HEK293 (cell line): Measurements from ENCODE around the gene AKT1.
A peak's percentile ranks its signal among the peaks of the same experiment; 100 is the strongest.

ENCODE experiments used
- HOXC10 ChIP-seq: sonication (generic); formaldehyde crosslinking; IDR thresholded peaks from 2 replicates; pipeline ENCODE4 v1.8.1; 2023; ENCODE audit warnings: mild to moderate bottlenecking, missing genetic modification reagents
- HOXD13 ChIP-seq: sonication (generic); formaldehyde crosslinking; IDR thresholded peaks from 2 replicates; pipeline ENCODE4 v1.8.0; 2022; ENCODE audit warnings: missing genetic modification reagents, borderline replicate concordance
- KLF17 ChIP-seq: fragments of 450-650 bp; formaldehyde crosslinking; IDR thresholded peaks from 2 replicates; pipeline ENCODE4 v1.5.1; 2016; ENCODE audit warnings: missing biosample characterization, missing genetic modification characterization
- MYNN ChIP-seq: fragments of 450-650 bp; formaldehyde crosslinking; IDR thresholded peaks from 2 replicates; pipeline ENCODE4 v1.5.1; 2016; ENCODE audit warnings: missing biosample characterization, missing genetic modification characterization, borderline replicate concordance
- SCRT1 ChIP-seq: fragments of 450-650 bp; formaldehyde crosslinking; IDR thresholded peaks from 2 replicates; pipeline ENCODE4 v1.5.1; 2016; ENCODE audit warnings: missing biosample characterization, missing genetic modification characterization, borderline replicate concordance
- TCF7L2 ChIP-seq: IDR thresholded peaks from 2 replicates; pipeline ENCODE4 v1.6.1; 2011; ENCODE audit warnings: low read depth, mild to moderate bottlenecking, inconsistent platforms, low read length, moderate library complexity, borderline replicate concordance
- TRIM28 ChIP-seq: IDR thresholded peaks from 2 replicates; pipeline ENCODE4 v1.6.1; 2011; ENCODE audit warnings: low read length, control low read depth, borderline replicate concordance
- WT1 ChIP-seq: fragments of 450-650 bp; formaldehyde crosslinking; IDR thresholded peaks from 2 replicates; pipeline ENCODE4 v1.5.1; 2016; ENCODE audit warnings: missing biosample characterization, missing genetic modification characterization
- ZBTB1 ChIP-seq: fragments of 450-650 bp; formaldehyde crosslinking; IDR thresholded peaks from 2 replicates; pipeline ENCODE4 v1.5.1; 2016; ENCODE audit warnings: missing biosample characterization, missing genetic modification characterization
- ZBTB21 ChIP-seq: fragments of 450-650 bp; formaldehyde crosslinking; IDR thresholded peaks from 2 replicates; pipeline ENCODE4 v1.5.1; 2017; ENCODE audit warnings: missing biosample characterization, missing genetic modification characterization
- ZBTB6 ChIP-seq: fragments of 450-650 bp; formaldehyde crosslinking; IDR thresholded peaks from 2 replicates; pipeline ENCODE4 v1.5.1; 2017; ENCODE audit warnings: missing biosample characterization, missing genetic modification characterization
- ZBTB8A ChIP-seq: fragments of 450-650 bp; formaldehyde crosslinking; IDR thresholded peaks from 2 replicates; pipeline ENCODE4 v1.5.1; 2016; ENCODE audit warnings: missing biosample characterization, missing genetic modification characterization
- ZFP41 ChIP-seq: fragments of 450-650 bp; formaldehyde crosslinking; IDR thresholded peaks from 2 replicates; pipeline ENCODE4 v1.5.1; 2016; ENCODE audit warnings: missing biosample characterization, missing genetic modification characterization, borderline replicate concordance
- ZNF112 ChIP-seq: fragments of 450-650 bp; formaldehyde crosslinking; IDR thresholded peaks from 2 replicates; pipeline ENCODE4 v1.5.0; 2017; ENCODE audit warnings: missing biosample characterization, missing genetic modification characterization
- ZNF133 ChIP-seq: fragments of 450-650 bp; formaldehyde crosslinking; IDR thresholded peaks from 2 replicates; pipeline ENCODE4 v1.5.1; 2016; ENCODE audit warnings: missing biosample characterization, missing genetic modification characterization
- ZNF138 ChIP-seq: fragments of 450-650 bp; formaldehyde crosslinking; IDR thresholded peaks from 2 replicates; pipeline ENCODE4 v1.5.1; 2016; ENCODE audit warnings: missing biosample characterization, missing genetic modification characterization, borderline replicate concordance
- ZNF155 ChIP-seq: fragments of 450-650 bp; formaldehyde crosslinking; IDR thresholded peaks from 2 replicates; pipeline ENCODE4 v1.5.1; 2016; ENCODE audit warnings: missing biosample characterization, missing genetic modification characterization
- ZNF169 ChIP-seq: fragments of 450-650 bp; formaldehyde crosslinking; IDR thresholded peaks from 2 replicates; pipeline ENCODE4 v1.5.1; 2016; ENCODE audit warnings: missing biosample characterization, missing genetic modification characterization
- ZNF174 ChIP-seq: fragments of 450-650 bp; formaldehyde crosslinking; IDR thresholded peaks from 2 replicates; pipeline ENCODE4 v1.5.0; 2017; ENCODE audit warnings: missing biosample characterization, mild to moderate bottlenecking, missing genetic modification characterization
- ZNF18 ChIP-seq: fragments of 450-650 bp; formaldehyde crosslinking; IDR thresholded peaks from 2 replicates; pipeline ENCODE4 v1.5.1; 2016; ENCODE audit warnings: missing biosample characterization, missing genetic modification characterization
- ZNF23 ChIP-seq: fragments of 450-650 bp; formaldehyde crosslinking; IDR thresholded peaks from 2 replicates; pipeline ENCODE4 v1.5.1; 2016; ENCODE audit warnings: missing biosample characterization, missing genetic modification characterization, borderline replicate concordance
- ZNF24 ChIP-seq: fragments of 450-650 bp; formaldehyde crosslinking; IDR thresholded peaks from 2 replicates; pipeline ENCODE4 v1.5.1; 2016; ENCODE audit warnings: missing biosample characterization, missing genetic modification characterization
- ZNF292 ChIP-seq: fragments of 450-650 bp; formaldehyde crosslinking; IDR thresholded peaks from 2 replicates; pipeline ENCODE4 v1.5.1; 2016; ENCODE audit warnings: low read depth, missing biosample characterization, missing genetic modification characterization, borderline replicate concordance
- ZNF324 ChIP-seq: fragments of 450-650 bp; formaldehyde crosslinking; IDR thresholded peaks from 2 replicates; pipeline ENCODE4 v1.5.1; 2016; ENCODE audit warnings: missing biosample characterization, missing genetic modification characterization
- ZNF350 ChIP-seq: fragments of 450-650 bp; formaldehyde crosslinking; IDR thresholded peaks from 2 replicates; pipeline ENCODE4 v1.5.0; 2017; ENCODE audit warnings: missing biosample characterization, mild to moderate bottlenecking, missing genetic modification characterization
- ZNF521 ChIP-seq: fragments of 450-650 bp; formaldehyde crosslinking; IDR thresholded peaks from 2 replicates; pipeline ENCODE4 v1.5.1; 2017; ENCODE audit warnings: missing biosample characterization, mild to moderate bottlenecking, missing genetic modification characterization
- ZNF548 ChIP-seq: fragments of 450-650 bp; formaldehyde crosslinking; IDR thresholded peaks from 2 replicates; pipeline ENCODE4 v1.5.1; 2016; ENCODE audit warnings: missing biosample characterization, missing genetic modification characterization
- ZNF549 ChIP-seq: fragments of 450-650 bp; IDR thresholded peaks from 2 replicates; pipeline ENCODE4 v1.5.1; 2018; ENCODE audit warnings: missing biosample characterization, missing genetic modification characterization, mild to moderate bottlenecking, inconsistent platforms, moderate library complexity
- ZNF621 ChIP-seq: fragments of 450-650 bp; formaldehyde crosslinking; IDR thresholded peaks from 2 replicates; pipeline ENCODE4 v1.5.1; 2017; ENCODE audit warnings: missing biosample characterization, missing genetic modification characterization
- ZNF623 ChIP-seq: fragments of 450-650 bp; formaldehyde crosslinking; IDR thresholded peaks from 2 replicates; pipeline ENCODE4 v1.5.1; 2016; ENCODE audit warnings: missing biosample characterization, missing genetic modification characterization
- ZNF629 ChIP-seq: fragments of 450-650 bp; formaldehyde crosslinking; IDR thresholded peaks from 2 replicates; pipeline ENCODE4 v1.5.1; 2017; ENCODE audit warnings: missing biosample characterization, missing genetic modification characterization
- ZNF658 ChIP-seq: fragments of 450-650 bp; formaldehyde crosslinking; IDR thresholded peaks from 2 replicates; pipeline ENCODE4; 2016; ENCODE audit warnings: missing biosample characterization, missing genetic modification characterization
- ZNF692 ChIP-seq: fragments of 450-650 bp; formaldehyde crosslinking; IDR thresholded peaks from 2 replicates; pipeline ENCODE4 v1.5.1; 2016; ENCODE audit warnings: missing biosample characterization, missing genetic modification characterization
- ZNF776 ChIP-seq: fragments of 450-650 bp; formaldehyde crosslinking; IDR thresholded peaks from 2 replicates; pipeline ENCODE4 v1.5.0; 2017; ENCODE audit warnings: missing biosample characterization, missing genetic modification characterization, borderline replicate concordance
- ZNF843 ChIP-seq: fragments of 450-650 bp; formaldehyde crosslinking; IDR thresholded peaks from 2 replicates; pipeline ENCODE4 v1.5.1; 2016; ENCODE audit warnings: missing biosample characterization, missing genetic modification characterization
- TF ChIP-seq, protein P1 (sequence below): fragments of 450-650 bp; formaldehyde crosslinking; IDR thresholded peaks from 2 replicates; pipeline ENCODE4 v1.5.1; 2016; ENCODE audit warnings: missing biosample characterization, missing genetic modification characterization

AKT1 gene

DNA sequence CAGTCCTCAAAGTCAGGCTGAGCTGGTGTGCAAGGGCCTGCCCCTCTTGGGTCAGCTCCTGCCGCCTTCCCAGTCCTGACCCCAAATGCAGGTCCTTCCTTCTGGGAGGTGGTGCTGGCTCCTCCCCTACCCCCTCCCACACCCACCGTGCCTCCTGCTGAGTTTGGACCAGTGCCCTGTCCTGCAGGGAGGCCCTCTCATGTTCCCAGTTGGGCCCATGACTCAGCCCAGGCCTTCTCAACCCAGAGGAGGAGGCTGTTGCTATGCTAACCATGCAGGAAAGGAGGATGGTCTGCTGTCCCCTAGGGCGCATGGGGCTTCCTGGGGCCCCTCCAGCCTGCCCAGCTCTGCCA is 9.8 kb upstream of the AKT1 start (continued):
- TF ChIP-seq ZNF292 (tag by site-specific recombination) (no peak), KLF17 (peak; percentile 95), ZNF112 (tag by site-specific recombination) (no peak), TCF7L2 (no peak), ZNF843 (tag by site-specific recombination) (no peak), ZNF658 (tag by site-specific recombination) (no peak), ZNF23 (tag by site-specific recombination) (no peak), ZFP41 (tag by site-specific recombination) (no peak), HOXD13 (CRISPR knock-in tag) (no peak), ZBTB8A (tag by site-specific recombination) (peak; percentile 87), HOXC10 (CRISPR knock-in tag) (no peak), ZNF324 (tag by site-specific recombination) (0 out of 2 replicates have a peak, but pooled peaks have one; percentile 60), ZNF24 (tag by site-specific recombination) (no peak), ZNF133 (tag by site-specific recombination) (no peak), WT1 (peak; percentile 73), ZNF18 (tag by site-specific recombination) (no peak), ZNF549 (tag by site-specific recombination) (no peak), MYNN (tag by site-specific recombination) (no peak), ZNF629 (tag by site-specific recombination) (peak; percentile 82), ZNF692 (tag by site-specific recombination) (peak; percentile 90), ZNF350 (no peak), SCRT1 (tag by site-specific recombination) (no peak), ZNF623 (tag by site-specific recombination) (no peak), ZNF174 (tag by site-specific recombination) (no peak), ZBTB21 (no peak), ZNF138 (tag by site-specific recombination) (no peak), ZBTB1 (tag by site-specific recombination) (no peak), ZNF548 (no peak), TRIM28 (no peak), ZBTB6 (tag by site-specific recombination) (no peak), ZNF169 (tag by site-specific recombination) (no peak), ZNF776 (tag by site-specific recombination) (no peak), ZNF621 (tag by site-specific recombination) (no peak), ZNF521 (tag by site-specific recombination) (no peak), ZNF155 (tag by site-specific recombination) (no peak)
- TF ChIP-seq, protein P1, sequence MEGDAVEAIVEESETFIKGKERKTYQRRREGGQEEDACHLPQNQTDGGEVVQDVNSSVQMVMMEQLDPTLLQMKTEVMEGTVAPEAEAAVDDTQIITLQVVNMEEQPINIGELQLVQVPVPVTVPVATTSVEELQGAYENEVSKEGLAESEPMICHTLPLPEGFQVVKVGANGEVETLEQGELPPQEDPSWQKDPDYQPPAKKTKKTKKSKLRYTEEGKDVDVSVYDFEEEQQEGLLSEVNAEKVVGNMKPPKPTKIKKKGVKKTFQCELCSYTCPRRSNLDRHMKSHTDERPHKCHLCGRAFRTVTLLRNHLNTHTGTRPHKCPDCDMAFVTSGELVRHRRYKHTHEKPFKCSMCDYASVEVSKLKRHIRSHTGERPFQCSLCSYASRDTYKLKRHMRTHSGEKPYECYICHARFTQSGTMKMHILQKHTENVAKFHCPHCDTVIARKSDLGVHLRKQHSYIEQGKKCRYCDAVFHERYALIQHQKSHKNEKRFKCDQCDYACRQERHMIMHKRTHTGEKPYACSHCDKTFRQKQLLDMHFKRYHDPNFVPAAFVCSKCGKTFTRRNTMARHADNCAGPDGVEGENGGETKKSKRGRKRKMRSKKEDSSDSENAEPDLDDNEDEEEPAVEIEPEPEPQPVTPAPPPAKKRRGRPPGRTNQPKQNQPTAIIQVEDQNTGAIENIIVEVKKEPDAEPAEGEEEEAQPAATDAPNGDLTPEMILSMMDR (tag by site-specific recombination): no peak
